ENCODE data around the gene PLA2G4B. TPM values are rescaled to one million over a fixed set of nuclear protein-coding genes. Genes with fewer than 3 reads are reported as not detected.

PLA2G4B gene
- total RNA-seq, 1 donor from 2014 or later = 10.7 TPM

DNA sequence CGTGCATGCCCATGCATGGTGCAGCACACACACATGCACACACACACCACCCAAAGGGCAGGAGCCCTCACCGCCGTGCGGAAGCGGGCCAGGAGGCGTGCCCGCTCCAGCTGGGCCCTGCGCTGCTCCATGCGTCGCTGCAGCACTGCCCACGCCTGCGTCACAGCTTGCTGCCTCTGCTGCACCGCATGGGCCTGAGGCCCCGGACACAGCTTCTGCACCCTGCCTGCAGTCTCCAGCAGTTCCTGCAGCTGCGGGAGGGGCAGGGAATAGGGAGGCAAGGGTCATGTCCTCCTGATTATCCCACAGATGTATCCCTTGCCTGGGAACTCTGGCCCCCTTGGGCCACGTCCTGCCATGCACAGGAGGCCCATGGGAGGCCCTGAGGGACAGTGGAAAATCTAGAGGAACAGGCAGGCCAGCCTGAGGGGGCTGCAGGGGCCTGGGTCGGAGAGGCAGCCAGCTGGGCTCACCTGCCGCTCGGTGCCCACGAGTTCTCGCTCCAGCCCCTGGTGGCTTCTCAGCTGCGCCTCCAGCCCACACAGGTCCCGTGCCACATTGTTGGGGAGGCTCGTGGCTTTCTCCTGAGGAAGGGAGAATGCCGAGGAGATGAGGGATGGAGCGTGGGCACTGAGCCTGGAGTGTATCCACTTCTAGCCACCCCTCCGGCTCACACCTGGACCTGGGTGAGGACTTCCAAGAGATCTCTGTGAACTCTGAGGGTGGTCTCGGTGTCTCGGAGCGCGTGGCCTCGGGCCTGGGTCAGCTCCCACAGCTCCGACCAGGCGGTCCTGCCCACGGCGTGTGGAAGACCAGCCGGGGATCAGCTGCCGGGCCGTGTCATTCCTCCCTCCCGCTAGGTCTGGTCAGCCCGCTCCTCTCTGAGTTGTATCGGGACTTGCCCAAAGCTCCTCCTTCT lies 31.4 kb downstream of the PLA2G4B start:
- no peak for DNase-seq

DNA sequence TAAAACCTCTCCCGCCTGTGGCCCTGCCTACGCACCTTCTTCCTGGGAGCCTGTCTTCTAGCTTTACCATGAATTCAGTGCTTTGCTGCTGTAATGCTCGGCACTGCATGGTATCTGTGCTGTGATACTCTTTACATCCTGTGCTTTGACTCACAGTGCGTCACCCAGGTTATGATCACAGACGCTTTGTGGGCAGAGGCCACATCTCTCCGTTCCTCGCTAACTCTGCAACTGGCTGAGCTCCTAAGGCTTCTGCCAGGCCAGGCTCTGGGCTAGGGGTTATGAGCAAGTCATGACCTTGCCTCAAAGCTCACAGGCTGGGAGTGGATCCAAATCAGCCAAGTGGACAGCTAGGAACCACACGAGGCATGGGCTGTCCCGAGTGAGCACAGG lies 32.0 kb downstream of the PLA2G4B start:
- no peak for DNase-seq

GRCh38 chr15:41871175-41871905 lies 32.7 kb downstream of the PLA2G4B start:
- DNase-seq = no peak

DNA sequence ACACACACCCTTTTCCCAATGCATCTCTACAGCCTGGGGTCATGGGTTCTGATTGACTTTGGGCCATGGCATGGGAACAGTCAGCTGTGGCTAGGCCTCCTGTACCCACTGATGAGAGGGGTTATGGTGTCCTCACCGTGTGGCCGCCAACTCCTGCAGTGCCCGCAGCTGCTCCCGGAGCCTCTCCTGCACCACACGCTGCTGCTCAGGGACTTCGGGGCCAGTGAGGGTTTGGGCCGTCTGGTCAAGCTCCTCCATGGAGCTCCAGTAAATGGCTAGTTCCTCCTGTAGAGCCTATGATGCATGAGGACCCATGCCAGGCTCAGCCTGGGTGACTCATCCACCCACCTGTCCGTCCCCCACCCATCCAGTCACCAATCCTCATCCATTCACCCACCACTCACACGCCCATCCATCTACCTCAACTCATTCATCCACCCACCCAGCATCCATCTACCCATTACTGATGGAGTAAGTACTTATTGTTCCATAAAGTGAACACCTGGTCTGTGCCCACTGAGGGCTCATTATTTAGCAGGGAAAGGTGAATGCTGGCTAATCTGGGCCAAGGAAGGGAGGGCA lies 33.6 kb downstream of the PLA2G4B start:
- DNase-seq = no peak

GRCh38 chr15:41873711-41874110 lies 35.1 kb downstream of the PLA2G4B start:
- no peak for DNase-seq

DNA sequence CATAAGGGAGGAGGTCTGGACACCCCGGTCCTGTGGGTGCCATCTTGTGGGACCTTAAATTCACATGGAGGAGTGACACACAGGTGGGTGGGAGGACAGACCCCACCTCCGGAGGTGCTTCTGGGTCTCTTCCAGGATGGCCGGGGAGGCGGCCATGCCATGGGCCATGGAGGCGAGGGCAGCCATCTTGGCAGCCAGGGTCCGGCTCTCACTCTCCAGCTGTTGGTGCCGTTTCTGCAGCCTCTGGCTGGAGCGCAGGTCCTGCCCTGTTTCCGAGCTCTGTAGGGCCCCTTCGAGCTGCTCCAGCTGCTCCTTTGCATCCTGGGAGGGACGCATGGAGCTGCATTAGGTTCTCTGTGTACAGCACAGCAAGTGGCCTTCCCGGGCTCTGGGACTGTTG lies 36.1 kb downstream of the PLA2G4B start:
- DNase-seq = no peak

GRCh38 chr15:41876007-41876406 lies 37.4 kb downstream of the PLA2G4B start:
- no peak for DNase-seq

- no peak for DNase-seq
Measured at GRCh38 chr15:41876689-41877088, 38.0 kb downstream of the PLA2G4B start.

- DNase-seq = no peak
Measured at GRCh38 chr15:41877631-41878354, 39.1 kb downstream of the PLA2G4B start.

- peak; percentile 68 for DNase-seq
Measured at GRCh38 chr15:41878355-41878699, 39.7 kb downstream of the PLA2G4B start.

GRCh38 chr15:41879321-41879845 lies 40.7 kb downstream of the PLA2G4B start:
- no peak for DNase-seq

DNA sequence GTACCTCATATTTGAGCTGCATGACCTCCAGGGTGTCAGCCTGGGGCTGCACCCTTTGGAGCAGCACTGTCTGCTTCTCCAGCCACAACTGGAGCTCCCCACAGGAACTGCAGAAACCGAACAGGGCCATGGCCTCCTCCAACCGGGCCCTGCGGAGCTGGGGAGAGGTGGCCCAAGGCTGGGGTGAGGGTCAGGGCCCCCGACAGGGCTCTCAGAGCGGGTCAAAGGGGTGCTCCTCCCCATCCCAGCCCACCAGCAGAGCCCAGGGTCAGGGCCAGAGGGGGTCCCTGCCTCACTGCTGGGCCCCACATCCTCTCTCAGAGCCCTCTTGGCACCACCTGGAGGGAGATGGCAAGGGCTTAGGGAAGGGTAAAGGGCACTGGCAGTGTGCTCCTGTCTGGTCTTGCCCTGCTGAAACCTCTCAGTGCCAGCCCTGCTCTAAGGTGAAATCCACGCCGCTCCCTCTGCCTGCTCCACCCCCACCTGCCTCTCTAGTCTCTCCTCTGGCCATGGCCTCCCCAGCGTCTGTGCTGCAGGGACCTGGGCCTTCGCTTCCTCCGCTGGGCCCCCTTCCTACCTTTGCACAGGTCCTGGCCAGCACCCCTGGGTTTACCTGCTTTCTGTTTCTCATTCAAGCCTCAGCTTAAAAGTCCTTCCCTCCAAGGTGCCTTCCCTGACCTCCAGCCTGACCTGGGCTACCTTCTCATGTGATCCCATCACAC lies 41.7 kb downstream of the PLA2G4B start:
- DNase-seq = no peak

DNA sequence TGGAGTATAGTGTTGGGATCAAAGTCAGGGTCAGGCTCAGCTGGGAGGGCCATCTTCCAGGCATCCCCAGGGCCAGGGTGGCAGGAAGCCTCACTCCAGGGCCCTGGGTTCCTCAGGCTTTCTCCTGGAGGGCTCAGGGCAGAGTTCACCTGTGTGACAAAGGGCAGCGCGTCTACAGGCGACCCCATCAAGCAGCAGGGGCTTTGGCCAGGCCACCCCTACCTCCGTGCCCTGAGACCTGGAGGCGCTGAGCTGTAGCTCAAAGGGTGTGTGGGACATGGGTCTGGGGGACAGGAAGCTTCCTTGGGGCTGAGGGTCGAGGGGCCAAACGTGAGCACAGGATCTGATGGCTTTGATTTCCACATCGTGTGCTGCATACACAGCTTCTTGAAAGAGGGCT lies 42.4 kb downstream of the PLA2G4B start:
- no peak for DNase-seq

- no peak for DNase-seq
Measured at GRCh38 chr15:41881550-41881919, 42.9 kb downstream of the PLA2G4B start.

DNA sequence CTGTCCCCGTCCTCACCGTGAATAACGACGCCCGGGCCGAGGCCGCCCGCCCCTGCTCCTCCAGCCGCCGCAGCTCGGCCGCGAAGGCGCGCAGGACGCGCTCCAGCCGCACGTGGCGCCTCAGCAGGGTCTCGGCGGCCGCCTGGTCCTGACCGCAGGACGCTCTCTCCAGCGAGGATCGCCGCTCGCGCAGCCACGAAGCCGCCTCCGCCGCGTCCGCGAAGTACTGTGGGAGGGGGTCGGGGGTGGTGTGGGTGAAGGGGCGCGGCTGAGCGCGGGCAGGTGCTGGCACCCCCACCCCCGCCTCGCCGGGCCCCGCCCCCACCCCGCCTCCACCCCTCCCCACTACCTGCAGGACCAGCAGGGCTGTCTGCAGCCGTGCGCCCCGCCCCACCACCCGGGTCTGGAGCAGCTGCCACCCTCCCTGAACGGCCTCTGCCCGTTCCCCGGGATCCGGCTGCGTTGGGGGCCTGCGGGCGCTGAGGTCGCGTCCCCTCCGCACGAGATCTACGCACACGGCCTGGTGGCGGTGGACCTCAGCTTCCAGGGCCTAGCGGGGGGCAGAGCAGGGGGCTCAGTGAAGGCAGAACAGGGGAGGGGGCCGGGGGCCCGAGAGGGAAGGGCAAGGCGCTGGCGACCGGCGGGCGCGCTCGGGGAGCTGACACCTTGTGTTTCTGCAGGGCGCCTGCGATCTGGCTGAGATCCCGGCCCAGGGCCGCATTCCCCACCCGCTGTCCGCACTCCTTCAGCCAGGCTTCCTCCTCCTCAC lies 43.5 kb downstream of the PLA2G4B start:
- DNase-seq = peak; percentile 37

DNA sequence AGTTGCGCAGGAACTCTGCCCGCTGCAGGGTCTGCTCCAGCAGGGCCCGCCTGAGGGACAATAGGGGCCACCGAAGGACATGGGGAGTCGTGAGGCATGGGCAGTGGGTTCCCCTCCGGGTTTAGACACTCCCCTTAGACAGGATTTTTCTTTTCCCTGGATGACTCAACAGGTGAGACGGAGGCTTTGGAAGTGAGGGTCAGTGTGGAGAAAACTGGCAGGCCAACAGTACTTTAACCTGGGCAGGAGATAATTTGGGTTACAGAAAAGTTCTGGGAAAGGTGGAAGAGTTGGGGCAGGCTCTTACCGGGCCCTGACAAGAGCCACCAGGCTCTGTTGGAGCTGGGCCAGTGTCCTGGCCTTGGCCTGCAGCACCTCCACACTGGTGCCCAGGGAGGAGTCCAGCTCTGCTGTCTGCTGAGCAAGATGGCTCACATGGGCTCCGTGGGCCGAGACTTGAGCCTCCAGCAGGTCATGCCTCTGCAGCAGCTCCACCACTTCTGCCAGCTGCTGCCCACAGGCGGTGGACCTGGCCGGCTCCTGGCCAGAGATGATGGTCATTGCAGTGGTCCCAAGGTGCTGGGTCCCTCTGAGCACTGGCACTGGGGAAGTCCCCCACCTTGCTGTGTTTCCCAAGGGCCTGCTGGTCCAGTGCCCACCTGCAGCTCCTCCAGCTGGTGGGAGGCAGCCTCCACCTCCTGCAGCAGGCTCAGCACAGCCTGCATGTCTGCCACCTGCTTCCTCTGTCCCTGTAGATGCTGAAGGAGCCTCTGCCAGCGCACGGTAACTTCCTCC lies 44.2 kb downstream of the PLA2G4B start:
- DNase-seq = no peak

DNA sequence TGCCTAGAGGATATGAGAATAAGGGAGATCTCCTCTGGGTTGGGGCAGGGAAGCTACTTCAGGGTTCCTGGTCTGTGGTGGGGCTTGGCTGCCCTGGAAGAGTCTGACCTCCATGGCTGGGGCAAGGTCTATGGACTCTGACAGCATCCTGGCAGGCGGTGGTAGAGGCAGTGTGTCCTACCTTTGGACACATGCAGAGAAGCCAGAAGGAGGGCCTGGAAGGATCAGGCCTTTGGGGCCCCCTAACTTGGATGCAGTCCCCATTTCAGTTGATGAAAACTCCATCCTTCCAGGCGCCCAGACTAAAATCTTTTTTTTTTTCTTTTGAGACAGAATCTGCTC lies 44.8 kb downstream of the PLA2G4B start:
- DNase-seq = no peak

DNA sequence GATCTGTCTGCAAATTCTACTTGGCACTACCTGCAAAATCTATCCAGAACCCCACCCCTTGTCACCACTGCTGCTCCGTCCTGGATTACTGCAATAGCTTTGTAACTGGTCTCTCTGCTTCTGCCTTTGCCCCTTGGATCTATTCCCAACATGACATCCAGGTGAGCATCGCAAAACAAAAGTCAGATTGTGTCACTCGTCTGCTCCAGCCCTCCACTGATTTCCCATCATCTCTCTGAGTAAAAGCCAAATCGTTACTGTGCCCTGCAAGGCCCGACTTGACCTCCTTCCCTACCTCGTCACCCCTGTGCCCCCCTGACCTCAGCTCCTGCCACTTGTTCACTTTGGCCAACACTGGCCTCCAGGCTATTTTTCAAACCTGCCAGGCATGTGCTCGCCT lies 45.8 kb downstream of the PLA2G4B start:
- DNase-seq = no peak

DNA sequence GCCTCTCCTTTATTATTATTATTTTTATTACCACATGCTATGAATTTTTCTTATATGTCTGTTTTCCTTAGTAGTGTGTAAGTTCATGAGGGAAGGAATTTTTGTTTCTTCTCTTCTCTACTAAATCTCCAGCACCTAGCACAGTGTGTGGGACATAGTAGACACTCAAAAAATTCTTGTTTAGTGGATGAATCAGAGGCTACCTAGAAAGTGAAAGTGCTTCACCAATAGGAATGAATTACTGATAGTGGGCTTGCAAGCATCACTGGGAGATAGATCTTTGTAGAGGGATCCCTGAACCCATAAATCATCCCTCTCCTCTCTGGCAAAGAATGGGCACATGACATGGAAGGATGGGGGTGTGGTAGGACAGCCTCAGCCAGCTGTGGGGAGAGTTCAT lies 46.7 kb downstream of the PLA2G4B start:
- DNase-seq = no peak

GRCh38 chr15:41885841-41886240 lies 47.2 kb downstream of the PLA2G4B start:
- DNase-seq = no peak

All from tongue (tissue), 2 donors.